HG03521 (cell line): ENCODE data around the gene SORCS2.
"Not testable (repeated sequence)": the region's sequence is repeated elsewhere in the genome, so short reads cannot be mapped to it uniquely, and the experiment has no call there.

Source experiments
- ATAC-seq: cut with Tn5 transposase; IDR thresholded peaks from one replicate; pipeline ENCODE4 v1.9.1; 2021; ENCODE audit warnings: mild to moderate bottlenecking, moderate library complexity; ENCODE audit not compliant: unreplicated experiment

Gene SORCS2

GRCh38 chr4:7559741-7560395 is 367.5 kb downstream of the SORCS2 start:
- ATAC-seq, result no peak

- no peak for ATAC-seq
Measured at GRCh38 chr4:7561557-7561956, 369.2 kb downstream of the SORCS2 start.

DNA sequence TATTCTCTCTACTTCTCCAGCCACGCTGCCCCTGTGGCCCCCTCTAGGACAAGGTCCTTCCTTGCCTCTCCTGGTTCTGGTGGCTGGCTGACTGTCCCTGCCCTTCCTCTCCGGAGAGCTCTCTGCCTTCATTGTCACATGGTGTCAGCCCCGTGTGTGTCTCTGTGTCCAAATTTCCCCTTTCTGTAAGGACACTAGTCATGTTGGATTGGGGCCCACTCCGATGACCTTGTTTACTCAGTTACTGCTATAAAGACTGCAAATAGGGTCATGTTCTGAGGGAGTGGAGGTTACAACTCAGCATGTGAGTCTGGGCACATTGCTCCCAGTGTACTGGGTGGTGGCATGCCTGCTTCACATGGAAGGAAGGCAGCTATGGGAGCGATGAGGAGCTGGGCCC is 371.9 kb downstream of the SORCS2 start:
- ATAC-seq, result no peak

GRCh38 chr4:7565483-7565882 is 373.1 kb downstream of the SORCS2 start:
- ATAC-seq, result no peak

DNA sequence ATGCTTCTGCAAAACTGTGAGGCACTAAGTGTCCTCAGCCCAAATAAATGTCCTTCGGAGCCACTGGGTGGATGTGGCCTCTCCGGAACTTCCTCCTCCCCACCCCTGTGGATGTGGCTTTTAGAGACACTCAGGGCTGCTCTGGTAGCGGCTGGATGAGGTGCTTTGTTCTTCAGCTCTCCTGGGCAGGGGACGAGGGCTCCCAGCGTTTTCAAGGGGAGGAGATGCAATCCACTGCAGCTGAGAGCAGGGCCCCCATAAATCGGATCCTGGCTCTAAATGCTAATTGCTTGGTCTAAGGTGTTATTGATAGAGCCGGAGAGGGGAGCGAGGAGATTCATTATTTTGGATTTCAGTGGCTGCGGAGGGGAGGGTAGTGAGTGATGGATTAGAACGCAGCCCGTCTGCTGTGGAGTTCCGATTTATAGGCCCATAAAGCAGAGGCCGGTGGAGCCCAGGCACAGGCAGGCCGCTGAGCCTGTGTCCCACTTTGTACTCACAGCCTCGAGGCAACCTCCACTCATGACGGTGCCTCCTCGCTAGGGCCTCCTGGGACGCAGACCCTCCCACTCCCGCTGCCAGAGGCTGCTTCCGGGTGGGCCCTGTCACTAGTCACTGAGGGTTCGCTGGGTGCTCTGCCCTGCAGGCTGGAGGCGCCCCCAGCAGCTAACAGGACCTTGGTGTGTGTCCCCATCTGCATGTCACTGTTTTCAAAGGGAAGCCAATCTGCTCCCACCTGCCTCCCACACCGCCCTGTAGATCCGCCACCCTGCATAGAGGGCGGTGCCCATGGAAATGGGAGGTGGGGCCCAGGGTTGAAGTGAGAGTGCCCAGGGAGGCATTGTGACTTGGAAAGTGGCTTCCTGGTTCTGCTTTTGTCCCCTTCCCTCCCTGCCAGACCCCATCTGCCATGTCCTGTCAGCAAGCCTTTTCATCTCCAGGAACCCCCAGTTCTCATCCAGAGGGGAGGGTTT is 377.8 kb downstream of the SORCS2 start:
- no peak for ATAC-seq

DNA sequence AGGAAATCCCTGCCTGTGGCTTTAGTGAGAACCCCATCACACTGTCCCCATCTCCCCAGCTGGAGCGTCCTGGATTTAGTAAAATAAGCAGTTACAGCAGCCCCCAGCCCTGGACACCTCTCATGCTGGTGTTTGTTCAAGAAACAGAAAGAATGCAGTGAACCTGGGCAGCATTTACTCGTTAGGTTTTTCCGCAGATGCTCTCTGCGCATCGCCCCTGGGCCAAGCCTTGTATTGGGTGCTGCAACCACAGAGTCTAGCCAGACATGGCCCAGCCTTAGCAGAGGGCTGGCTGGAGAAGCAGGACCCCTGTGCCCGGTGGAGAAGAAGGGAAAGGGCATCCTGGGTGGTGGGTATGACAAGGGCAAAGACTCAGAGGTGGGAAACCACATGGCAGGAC is 378.7 kb downstream of the SORCS2 start:
- ATAC-seq, result no peak

DNA sequence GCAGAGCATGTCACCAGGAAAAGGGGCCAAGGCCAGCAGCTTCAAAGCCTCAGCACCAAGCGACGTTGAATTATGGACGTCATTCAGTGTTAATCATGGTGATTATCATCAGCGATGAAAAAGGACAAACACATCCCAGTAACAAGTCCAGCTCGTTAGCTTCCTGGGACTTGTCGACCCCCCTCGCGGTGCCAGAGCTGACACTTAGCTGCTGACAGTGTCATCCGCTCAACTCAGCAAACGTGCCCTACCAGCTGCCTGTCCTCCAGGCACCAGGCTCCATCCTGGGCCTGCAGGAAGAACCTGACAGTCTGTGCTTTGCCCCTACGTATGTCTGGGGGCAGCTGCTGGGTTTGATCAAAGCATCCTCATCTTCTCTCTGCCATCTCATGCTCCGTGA is 379.4 kb downstream of the SORCS2 start:
- no peak for ATAC-seq

DNA sequence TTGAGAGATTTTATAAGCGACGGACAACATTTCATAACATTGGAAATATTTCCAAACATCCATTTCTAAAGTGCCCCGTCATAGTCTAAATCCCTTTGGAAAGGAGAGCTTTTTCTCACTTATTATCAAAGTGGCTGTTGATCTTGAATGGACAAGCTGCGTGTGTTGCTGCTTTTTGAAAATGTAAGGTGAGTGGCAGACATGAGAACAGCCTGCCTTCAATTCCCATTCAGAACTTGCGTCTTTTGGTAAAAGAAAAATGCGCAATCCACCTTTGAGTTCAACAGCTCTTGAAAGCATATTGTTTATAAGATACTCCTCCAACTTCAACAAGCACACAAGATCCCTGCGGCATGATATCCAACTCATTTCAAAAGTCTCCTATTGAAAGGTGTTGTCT is 380.6 kb downstream of the SORCS2 start:
- no peak for ATAC-seq

- no peak for ATAC-seq
Measured at GRCh38 chr4:7573576-7574091, 381.3 kb downstream of the SORCS2 start.

DNA sequence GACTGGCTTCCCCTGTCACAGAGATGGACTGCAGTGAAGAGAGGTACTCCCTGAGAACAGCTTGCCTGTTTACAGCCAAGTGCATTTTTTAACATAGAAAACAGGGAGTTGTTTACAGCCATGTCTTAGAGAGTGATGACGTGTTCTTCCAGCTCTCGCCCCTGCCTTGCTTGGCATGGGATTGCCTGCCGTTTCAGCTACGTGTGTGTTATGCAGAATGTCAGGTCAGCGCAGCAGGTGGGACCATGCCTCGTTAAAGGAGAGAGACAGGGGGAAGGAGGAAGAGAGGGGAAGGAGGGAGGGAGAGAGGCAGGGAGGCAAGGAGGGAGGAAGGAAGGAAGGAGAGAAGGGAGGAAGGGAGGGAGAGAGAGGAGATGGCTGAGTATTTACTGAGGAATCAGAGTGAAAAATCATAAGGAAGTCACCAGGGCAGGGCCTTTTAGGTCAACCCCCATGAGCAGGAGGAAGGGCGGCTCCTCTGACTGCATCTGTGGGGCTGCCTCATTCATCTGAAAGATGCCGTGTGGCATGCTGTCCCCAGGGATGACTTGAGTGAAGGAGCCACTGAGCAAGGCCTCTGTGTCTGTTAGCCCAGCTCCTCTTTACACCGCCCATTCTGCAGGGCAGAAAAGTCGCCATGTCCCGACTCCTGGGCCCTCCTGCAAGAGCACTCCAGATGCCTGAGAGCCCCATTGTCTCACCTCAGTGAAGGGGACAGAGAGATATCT is 382.1 kb downstream of the SORCS2 start:
- ATAC-seq, result no peak

DNA sequence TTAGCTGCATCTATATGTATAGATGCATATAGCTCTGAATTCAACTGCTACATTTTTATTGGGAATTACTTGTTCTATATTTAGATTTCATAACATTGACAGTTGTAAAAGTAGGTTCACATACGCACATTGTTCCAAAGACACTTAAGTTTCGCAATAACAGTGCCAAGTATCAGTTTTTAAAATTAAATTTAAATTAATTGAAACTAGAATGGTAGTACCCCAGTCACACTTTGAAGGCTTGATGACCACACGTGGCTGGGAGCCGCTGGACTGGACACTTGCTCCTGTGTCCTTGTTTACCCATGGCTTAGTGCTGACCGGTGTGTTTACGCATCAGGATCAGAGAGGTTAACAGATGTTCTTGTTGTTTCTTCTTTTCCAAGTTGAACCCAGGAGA is 383.1 kb downstream of the SORCS2 start:
- ATAC-seq, result no peak

DNA sequence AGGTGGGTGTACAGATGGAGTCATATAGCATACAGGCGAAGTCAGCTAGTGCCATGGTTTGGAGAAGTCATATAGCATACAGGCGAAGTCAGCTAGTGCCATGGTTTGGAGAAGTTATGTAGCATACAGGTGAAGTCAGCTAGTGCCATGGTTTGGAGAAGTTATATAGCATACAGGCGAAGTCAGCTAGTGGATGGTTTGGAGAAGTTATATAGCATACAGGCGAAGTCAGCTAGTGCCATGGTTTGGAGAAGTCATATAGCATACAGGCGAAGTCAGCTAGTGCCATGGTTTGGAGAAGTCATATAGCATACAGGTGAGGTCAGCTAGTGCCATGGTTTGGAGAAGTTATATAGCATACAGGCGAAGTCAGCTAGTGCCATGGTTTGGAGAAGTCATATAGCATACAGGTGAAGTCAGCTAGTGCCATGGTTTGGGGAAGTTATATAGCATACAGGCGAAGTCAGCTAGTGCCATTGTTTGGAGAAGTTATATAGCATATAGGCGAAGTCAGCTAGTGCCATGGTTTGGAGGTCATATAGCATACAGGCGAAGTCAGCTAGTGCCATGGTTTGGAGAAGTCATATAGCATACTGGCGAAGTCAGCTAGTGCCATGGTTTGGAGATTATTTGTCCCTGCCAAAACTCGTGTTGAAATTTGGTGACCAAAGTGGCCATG is 385.2 kb downstream of the SORCS2 start:
- ATAC-seq, result not testable (repeated sequence)

DNA sequence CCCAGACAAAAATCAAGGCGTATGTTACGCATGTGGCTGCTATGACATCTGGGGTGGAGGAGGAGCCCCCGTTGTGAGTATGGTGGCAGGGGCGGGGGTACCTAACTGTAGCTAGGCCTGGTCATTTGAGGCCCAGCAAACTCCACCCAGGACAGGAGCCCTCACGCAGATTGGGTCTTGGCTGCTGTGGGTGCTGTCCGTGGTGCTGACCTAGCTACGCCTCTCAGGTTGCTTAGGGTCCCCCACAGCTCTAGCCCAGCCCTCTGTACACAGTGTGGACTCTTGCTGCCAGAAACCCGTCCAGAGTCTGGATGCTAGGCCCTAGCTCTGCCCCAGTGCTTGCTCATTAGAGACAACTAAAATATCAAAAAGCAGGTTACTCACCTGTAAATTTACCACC is 389.1 kb downstream of the SORCS2 start:
- no peak for ATAC-seq

- no peak for ATAC-seq
Measured at GRCh38 chr4:7582313-7583097, 390.2 kb downstream of the SORCS2 start.

- no peak for ATAC-seq
Measured at GRCh38 chr4:7584098-7584497, 391.8 kb downstream of the SORCS2 start.

GRCh38 chr4:7584606-7585159 is 392.3 kb downstream of the SORCS2 start:
- ATAC-seq, result no peak

- ATAC-seq, result no peak
Measured at GRCh38 chr4:7585768-7586167, 393.4 kb downstream of the SORCS2 start.

GRCh38 chr4:7587433-7588405 is 395.4 kb downstream of the SORCS2 start:
- ATAC-seq, result no peak
